Astrocyte (in vitro differentiated cells and primary cell): Measurements from ENCODE around the gene ABCC10.

Experiments
- CTCF ChIP-seq: IDR thresholded peaks from 2 replicates; pipeline ENCODE4 v1.5.1; 2011; ENCODE audit warnings: low read depth, mild to moderate bottlenecking, inconsistent platforms, low read length, moderate library complexity; ENCODE audit not compliant: insufficient read depth
- EZH2 ChIP-seq: IDR thresholded peaks from 2 replicates; pipeline ENCODE4 v1.6.1; 2012; ENCODE audit warnings: mild to moderate bottlenecking, low read length, inconsistent platforms; ENCODE audit not compliant: insufficient read depth

DNA sequence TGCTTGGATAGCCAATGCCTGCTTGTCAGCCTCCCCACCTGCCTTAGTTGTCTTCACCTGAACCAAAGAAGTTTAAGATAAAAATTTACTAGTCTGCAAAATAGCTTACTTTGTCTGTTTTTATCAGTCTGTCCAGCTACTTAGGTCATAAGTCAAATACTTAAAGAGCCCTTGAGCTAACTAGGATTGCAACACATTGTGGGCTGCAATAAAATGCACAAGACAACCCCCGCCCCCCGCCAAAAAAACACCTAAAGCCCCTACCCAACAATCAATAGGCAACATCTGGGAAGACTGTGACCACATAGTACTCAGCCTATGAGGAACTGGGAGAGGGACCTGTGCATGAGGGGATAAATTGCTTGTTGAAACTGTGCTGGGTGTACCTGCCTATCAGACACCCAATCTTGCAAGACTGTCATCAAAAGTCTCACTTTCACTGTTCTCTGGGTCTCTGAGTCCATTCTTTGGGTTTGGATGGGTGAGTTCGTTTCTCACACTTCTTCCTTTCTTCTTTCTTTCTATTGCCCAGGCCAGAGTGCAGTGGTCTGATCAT is 27.3 kb upstream of the ABCC10 start:
- no peak for TF ChIP-seq CTCF
- TF ChIP-seq EZH2 = no peak
